ENCODE measurements around the gene NRIP2. TPM values are rescaled to one million over a fixed set of nuclear protein-coding genes. Genes with fewer than 3 reads are reported as not detected.
A peak's percentile ranks its signal among the peaks of the same experiment; 100 is the strongest.

Gene NRIP2
- total and polyA plus RNA-seq, 10 of the 15 experiments (the other 5 are each of a cell fraction or from before 2014, with no cell fraction given) = 0.04 to 0.83 (median 0.42) TPM; not detected in 7

- TF ChIP-seq SKIL (IDR thresholded peaks at IDR 0.05; ENCODE audit: low read depth, poor library complexity, severe bottlenecking) (peak; percentile 51), POLR2AphosphoS2 (IDR thresholded peaks at IDR 0.05; ENCODE audit: low read depth, low read length) (no peak), EP300 (IDR thresholded peaks at IDR 0.05; ENCODE audit: borderline replicate concordance in 1 of 2, control insufficient read depth in 1 of 2, low read depth in 2 of 2, low read length in 2 of 2) (no peak; a peak in 1 of 4 replicates), MTA3 (IDR thresholded peaks at IDR 0.05; ENCODE audit: borderline replicate concordance, low read length) (no peak), SUPT20H (IDR thresholded peaks at IDR 0.05; ENCODE audit: borderline replicate concordance, control insufficient read depth, low read depth, low read length) (no peak), CEBPB (IDR thresholded peaks at IDR 0.05; ENCODE audit: borderline replicate concordance in 1 of 2, low read depth in 2 of 2, low read length in 2 of 2) (no peak)
These were observed 31.0 kb downstream of the NRIP2 start (continued) for GRCh38 chr12:2803635-2804392.

DNA sequence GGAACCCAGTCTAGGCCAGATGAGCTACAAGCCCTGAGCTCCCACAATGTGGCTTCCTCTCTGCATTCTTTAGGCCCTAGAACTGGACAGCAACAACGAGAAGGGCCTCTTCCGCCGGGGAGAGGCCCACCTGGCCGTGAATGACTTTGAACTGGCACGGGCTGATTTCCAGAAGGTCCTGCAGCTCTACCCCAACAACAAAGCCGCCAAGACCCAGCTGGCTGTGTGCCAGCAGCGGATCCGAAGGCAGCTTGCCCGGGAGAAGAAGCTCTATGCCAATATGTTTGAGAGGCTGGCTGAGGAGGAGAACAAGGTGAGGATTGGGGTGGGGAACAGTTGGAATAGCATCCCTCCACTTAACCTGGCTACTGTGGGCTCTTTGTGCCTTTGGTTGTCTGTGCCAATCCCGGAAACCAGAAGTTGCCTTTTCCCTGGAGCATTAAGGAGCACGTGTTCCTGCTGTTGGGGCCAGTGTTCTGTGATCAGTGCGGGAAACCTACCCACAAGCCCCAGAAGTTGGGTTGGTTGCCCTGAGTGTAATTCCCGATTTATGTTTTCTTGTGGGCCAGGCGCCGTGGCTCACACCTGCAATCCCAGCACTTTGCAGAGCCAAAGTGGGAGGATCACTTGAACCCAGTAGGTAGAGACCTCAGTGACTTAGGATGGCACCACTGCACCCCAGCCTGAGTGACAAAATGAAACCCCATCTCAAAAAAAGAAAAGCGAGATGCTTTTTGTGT lies 33.6 kb downstream of the NRIP2 start:
- intact Hi-C loops (cut with micrococcal nuclease; ENCODE audit: unreplicated experiment) (no loop called here), in situ Hi-C loops (cut with MboI) (no loop called here)
- FAIRE-seq (no peak), ATAC-seq (no peak), DNase-seq (ENCODE audit: low read depth, low spot score) (no peak)
- ChIA-PET POLR2A (interaction anchor here (0.6 kb wide), 1 partner anchor 72 kb away, joined by 3 read pairs; no protein-coding TSS in a partner anchor), RAD21 (ENCODE audit: unreplicated experiment) (interaction anchor here (1.2 kb wide), 1 partner anchor 16 kb away, joined by 3 read pairs; no protein-coding TSS in a partner anchor), SMC1A (ENCODE audit: uncharacterized antibody, unreplicated experiment) (no interaction called here), CTCF (interaction anchor here (1.7 kb wide), 1 partner anchor 9 kb away, joined by 4 read pairs; no protein-coding TSS in a partner anchor)
- Histone ChIP-seq H3K79me2 (ENCODE audit: control insufficient read depth, insufficient read depth, low read length) (peaks cover 17% of the 10 kb centered on the region), H3K36me3 (ENCODE audit: control insufficient read depth in 2 of 2, insufficient read depth in 2 of 2, low read length in 1 of 2) (peaks cover 27 to 37% of the 10 kb centered on the region in 2 experiments), H2AFZ (ENCODE audit: control insufficient read depth, low read depth, low read length) (no peak overlapping the region), H3K9ac (ENCODE audit: control insufficient read depth, insufficient read depth, low read length) (no peak overlapping the region), H3K4me1 (ENCODE audit: control insufficient read depth, insufficient read depth, low read length) (peaks cover 14% of the 10 kb centered on the region), H4K20me1 (ENCODE audit: control insufficient read depth, insufficient read depth) (no peaks in the 10 kb centered on the region; the same call in 1 of the 2 replicates), H3K27me3 (replicated peaks in 1 of 2; ENCODE audit: control insufficient read depth in 2 of 2, insufficient read depth in 2 of 2, low read length in 1 of 2) (no peaks in the 10 kb centered on the region), H3K4me3 (no peak overlapping the region), H3K9me3 (replicated peaks; ENCODE audit: control insufficient read depth, insufficient read depth, low read length) (no peaks in the 10 kb centered on the region), H3K4me2 (ENCODE audit: control insufficient read depth, insufficient read depth) (no peak overlapping the region), H3K27ac (ENCODE audit: control insufficient read depth, insufficient read depth) (no peak overlapping the region)
- 95% methylated on average over 16 of the region's 16 CpGs for WGBS (ENCODE audit: insufficient coverage, insufficient replicate concordance, low lambda C conversion rate, missing lambda C conversion rate)
- no TSS peak for BruUV-seq (replicated peaks)
- TF ChIP-seq ESRRA (IDR thresholded peaks at IDR 0.05; ENCODE audit: low read length) = no peak
- TF ChIP-seq CBX5 (IDR thresholded peaks at IDR 0.05; ENCODE audit: low read depth) = no peak
- TF ChIP-seq RAD51 (IDR thresholded peaks at IDR 0.05) = no peak
- no peak for TF ChIP-seq SKIL (IDR thresholded peaks at IDR 0.05; ENCODE audit: low read depth, poor library complexity, severe bottlenecking)
- no peak for TF ChIP-seq MTA2 (IDR thresholded peaks at IDR 0.05; ENCODE audit: low read depth)
- TF ChIP-seq SREBF1 (IDR thresholded peaks at IDR 0.05; ENCODE audit: low read length) = no peak
- no peak for TF ChIP-seq RBBP5 (conservative IDR thresholded peaks at IDR 0.05)
